HG03378 (cell line): ENCODE data around the gene LRRC56.
A peak's percentile ranks its signal among the peaks of the same experiment; 100 is the strongest.
"Not testable (repeated sequence)": the region's sequence is repeated elsewhere in the genome, so short reads cannot be mapped to it uniquely, and the experiment has no call there.

Experiments used
- ATAC-seq: cut with Tn5 transposase; IDR thresholded peaks from one replicate; pipeline ENCODE4 v1.9.1; 2021; ENCODE audit warnings: mild to moderate bottlenecking, moderate library complexity; ENCODE audit not compliant: unreplicated experiment

Gene LRRC56

DNA sequence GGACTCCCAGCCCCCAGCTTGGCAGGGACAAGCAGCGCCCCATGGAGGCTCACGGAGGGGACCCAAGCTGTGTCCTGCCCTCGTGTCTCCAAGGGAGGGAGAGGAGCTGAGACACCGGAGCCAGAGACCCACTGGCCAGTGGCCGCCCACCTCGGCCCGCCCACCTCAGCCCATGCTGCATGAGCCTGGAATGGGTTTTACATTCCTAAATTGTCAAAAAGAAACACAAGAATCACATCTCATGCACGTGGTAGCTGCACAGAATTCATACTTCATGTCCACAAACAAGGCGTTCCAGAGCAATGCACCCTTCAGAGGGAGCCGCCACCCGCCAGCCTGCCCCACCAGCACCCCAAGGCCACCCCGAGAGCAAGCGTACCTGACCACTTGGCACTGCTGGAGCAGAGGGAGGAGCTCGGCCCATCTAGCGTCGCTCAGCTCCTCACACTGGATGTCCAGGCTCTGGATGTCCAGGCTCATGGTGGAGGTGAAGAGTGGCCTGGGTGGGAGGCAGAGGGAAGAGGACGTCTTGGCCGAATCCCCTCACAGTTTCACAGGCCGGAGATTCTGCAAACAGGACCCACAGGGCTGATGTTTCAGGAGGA, 35.5 kb upstream of the LRRC56 start:
- no peak for ATAC-seq

DNA sequence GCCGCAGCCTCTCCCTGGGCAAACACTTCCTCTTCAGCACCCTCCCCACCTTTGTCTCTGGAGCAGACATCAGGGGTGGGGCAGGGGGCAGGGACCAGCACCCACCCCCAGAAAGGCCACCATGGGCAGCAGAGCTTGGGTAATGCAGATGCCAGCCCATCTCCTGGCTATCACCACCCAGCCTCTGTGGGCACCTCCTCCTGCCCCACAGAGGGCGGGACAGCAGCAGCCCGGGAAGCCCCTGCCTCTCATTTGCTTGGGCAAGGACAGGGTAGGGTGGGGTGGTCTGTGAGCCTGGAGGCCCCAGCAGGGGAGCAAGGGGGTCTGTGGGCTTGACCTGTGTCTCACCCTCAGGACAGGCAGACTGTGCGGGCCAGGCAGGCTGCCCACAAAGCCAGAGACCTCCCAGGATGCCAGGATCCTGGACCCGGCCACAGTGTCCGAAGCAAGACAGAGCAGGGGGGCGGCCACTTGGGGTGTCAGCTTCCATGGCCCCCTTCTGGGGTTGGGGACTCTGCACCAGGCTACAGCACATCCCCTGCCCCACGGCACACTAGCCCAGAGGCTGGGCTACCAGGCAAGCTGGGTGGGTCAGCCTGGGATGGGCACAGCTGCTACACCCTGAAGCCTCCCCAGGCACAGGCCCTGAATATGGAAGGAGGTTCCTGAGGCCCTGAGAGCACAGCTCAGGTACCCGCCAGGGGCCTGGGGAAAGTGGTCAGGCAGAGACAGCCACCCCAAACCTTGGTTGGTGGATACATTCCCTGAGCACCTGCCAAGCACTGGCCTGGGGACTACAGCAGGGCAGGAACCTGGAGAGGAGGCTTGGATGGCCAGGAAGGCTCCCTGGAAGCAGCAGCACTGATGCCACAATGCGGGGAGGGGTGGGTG, 34.8 kb upstream of the LRRC56 start:
- no peak for ATAC-seq

DNA sequence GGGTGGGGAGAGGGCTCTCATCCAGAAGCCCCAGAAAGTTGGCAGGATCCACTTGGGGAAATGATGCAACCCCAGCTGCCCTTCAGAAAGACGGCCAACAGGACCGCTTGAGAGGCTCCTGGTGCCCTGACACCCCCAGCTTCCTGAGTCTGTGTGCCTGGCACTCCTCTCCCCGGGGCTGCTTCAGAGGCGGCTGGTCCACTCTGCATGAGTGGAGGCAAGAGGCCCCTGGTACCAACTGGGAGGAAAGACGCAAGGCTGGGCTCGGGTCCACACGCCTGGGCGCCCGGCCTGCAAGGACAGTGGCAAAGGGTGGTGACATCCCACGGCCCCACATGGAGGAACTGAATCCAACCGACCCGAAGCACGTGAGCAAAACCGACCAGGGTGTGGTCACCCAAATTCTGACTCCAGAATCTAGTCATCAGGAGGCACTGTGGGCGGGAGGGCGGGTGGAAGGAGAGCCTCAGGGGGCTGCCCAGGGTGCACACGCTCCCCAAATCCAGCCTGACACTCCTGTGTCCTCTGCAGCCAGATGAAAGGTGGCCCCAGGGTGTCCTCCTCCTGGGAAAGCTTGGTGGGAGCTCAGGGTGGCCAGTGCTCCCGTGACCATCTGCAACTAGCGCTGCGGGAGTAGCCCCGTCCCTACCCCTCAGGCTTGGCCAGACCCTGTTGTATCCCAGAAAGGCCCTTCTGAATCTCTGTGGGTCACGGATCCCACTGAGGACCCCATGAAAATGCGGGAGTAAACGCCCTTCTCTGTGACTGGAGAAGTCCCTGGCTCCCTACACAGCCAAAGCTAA, 33.9 kb upstream of the LRRC56 start:
- ATAC-seq, result no peak

DNA sequence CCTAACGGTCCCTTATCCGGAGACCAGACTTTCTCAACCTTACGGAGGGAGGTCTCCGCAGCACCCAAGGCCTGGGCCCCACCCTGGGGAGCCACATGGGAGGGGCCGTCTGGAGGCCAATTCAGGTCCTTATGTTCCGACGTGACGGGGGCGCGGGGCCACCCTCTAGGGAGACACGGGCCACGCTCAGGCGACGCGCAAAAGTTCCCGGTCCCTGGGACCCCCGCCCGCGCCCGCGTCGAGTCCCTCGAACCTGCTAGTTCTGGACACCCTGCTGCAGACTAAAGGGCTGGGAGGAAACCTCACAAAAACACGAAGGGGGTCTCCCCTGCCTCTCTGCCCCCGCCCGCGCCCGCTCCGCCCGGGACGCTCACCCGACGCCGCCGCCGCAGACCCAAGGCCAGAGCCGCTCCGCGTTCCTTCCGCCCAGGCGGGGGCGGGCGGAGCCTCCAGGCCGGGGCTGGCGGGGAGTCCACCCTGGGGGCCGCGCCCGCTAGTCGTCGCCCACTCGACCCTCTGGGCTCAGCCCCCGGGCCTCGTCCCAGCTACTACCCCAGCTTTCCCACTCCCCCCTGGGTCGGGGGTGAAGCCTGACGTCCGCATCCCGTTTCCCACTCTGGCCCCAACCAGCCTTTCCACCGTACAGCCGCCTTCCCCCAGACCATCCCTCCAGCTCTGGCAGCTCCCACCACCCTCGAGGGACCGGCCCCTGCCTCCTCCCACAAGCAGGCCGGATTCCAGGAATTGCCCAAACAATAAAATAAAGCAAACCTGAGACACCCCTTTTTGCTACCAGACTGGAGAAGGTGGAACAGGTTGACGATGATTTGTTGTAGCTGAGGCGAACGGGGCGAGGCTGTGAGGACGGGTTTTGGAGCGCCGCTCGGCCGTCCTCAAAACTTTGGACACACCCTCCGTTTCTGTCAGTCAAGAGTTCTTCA, 33.0 kb upstream of the LRRC56 start:
- ATAC-seq, result no peak

DNA sequence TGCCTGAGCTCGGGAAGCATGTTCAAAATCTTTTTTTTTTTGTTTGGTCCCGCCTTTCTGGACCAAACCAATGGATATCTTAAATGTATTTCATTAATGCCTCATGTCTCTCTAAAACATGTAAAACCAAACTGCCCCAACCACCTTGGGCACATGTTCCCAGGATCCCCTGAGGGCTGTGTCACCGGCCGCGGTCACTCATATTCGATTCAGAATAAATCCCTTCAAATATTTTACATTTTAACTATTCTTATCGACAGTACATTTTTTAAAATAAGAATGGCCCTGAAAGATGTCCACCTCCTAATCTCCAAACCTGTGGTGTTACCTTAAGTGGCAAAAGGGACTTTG, 32.4 kb upstream of the LRRC56 start:
- no peak for ATAC-seq

DNA sequence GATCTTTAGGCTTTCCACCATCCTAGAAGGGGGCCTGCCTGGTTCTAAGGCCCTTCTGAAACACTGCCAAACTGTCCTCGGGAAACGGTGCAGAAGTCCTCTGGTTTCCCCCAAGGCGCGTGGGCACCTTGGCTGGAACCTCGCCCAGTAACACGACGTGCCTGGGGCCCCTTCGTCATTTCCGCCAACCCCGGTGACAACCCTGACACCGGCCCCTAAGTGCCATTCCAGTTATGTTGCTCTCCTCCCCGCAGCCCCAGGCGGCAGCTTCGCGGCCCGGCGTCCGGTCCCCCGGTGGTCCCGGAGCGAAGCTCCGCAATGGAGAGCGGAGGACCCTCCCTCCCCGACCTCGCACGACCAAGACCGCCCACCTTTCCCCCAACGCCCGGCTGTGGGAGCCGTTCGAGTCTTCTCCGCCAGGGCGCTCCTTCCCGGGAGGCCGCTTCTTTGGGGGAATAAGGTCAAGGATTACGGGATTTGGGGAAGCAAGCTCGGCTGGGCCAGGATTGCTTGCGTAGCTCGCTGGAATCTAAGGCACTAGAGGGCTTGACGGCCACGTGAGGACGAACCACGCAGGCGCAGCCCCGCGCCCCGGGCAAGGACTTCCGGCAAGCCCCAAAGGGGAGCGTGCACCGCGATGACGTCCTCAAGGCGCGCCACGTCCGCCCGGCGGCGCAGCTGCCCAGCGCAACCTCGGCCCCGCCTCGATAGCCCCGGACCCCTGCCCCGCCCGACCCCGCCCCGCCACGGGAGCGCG, 30.9 kb upstream of the LRRC56 start:
- ATAC-seq, result peak; percentile 62

DNA sequence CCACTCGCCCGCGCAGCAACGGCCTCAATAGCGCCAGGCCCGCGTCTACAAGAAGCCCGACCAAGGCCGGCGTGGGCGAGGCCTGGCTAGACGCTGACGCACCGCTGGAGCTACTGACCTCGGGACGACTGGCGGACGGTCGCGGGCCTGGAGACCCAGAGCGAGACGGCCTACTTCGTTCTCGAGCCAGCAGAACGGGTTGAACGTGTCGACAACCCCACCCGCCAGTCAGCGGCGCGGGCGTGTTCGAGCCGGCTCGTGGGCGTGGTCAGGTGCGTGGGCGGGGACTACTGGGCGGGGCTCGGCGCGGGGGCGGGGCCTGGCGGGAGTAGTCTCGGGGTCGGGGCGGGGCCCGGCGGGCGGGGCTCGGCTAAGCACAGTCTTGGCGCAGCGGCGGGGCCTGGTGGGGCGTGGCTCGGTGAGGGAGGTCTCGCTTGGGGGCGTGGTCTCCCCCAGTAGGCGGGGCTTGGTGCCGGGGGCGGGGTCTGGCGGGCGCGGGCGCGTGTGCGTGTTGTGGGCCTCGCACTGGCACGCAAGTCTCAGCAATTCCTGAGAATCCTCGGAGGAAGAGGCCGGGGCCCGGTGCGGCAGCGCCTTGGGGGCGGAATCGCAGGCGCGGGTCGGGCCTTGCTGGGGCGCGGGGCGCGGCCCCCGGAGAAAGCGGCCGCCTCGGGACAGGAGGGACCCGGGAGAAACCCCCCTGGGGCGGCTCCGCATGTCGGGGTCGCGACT, 30.2 kb upstream of the LRRC56 start, which contains the start of gene RNH1:
Gene RNH1, minus strand, starts transcription at position 248 of the 732 bp plus-strand sequence. CDS start 5,080 bp downstream, outside the sequence.
- ATAC-seq, result peak; percentile 11

DNA sequence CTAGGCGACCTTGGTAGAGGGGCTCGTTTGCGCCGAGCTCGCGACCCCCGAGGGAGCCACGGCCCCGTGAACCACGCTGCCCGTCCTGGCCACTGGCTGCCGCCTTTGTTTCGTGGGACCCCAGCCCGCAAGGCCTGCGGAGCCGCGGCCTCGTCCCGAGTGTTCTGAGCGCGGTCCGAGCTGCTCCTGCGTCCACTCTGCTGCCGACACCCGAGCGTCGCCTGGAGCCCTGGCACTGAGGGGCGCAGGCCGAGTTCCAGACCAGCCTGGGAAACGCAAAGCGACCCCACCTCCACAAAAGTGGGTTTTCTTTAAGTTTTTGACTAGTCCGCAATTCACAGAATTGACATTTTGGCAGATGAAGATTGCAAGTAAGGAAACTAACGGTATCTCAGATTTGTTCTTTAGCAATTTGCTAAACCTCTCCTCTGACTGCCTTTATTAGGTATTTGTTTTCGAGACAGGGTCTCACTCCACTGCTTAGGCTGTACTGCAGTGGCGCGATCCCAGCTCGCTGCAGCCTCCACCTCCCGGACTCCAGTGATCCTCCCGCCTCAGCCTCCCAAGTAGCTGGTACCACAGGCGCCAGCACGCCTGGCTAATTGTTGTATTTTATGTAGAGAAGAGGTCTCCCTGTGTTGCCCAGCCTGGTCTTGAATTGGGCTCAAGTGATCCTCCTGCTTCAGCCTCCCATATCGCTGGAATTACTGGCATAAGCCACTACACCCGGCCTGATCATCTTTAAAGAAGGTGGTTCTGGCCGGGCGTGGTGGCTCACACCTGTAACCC, 29.4 kb upstream of the LRRC56 start:
- ATAC-seq, result no peak

DNA sequence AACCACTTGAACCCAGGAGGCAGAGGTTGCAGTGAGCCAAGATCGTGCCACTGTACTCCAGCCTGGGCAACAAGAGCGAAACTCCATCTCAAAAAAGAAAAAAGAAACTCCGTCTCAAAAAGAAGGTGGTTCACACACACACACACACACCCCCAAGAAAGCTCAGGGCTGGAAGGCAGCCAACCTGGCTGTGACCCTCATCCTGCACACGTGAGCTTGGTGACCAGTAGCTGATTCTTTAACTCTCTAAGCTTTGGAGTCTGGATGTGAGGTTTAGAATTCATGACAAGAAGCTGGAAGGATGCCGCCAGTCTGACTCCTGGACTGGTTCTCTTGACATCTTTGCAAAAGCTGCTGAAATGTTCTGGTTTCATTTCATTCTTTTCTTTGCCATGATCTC, 28.4 kb upstream of the LRRC56 start:
- no peak for ATAC-seq

DNA sequence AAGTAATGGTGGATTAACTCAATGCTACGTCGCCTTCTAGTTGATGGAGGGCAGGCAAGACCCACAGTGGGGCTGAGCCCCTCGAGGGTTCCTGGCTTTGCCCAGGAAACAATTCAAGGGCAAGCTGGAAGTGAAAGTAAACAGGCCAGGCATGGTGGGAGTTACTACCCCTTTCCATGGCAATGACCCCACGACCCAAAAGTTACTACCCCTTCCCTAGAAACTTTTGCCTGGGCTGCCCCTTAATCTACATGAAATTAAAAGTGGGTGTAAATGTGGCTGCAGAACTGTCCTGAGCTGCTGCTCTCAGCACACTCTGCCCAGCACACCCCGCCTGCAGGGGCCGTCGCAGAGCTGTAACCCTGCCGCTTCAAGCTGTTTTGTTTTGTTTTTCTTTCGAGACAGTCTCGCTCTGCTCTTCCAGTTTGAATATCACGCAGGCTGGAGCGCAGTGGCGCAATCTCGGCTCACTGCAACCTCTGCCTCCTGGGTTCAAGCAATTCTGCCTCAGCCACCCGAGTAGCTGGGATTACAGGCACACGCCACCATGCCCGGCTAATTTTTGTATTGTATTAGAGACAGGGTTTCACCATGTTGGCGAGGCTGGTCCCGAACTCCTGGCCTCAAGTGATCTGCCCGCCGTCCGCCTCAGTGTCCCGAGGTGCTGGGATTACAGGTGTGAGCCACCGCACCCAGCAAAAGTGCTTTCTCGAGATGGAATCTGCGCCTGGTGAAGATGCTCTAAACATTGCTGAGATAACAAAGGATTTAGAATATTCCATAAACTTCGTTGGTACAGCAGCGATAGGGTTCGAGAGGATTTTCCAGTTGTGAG, 24.3 kb upstream of the LRRC56 start:
- no peak for ATAC-seq

DNA sequence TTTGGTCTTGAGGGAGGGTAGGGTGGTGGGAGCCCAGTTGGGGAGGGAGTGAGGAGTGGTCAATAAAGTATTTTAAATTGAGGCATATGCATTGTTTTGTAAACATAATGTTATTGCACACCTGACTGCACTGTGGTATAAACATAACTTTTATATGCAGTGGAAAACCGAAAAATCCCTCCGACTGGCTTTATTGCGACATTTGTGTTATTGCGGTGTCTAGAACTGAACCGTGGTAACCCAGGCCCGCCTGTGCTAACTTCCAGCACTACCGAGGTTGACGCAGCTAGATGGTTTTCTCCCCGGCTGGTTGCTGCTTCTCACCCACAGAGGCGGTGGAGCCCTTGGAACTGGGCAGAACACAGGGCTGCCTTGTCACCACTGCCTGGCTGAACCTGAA, 22.7 kb upstream of the LRRC56 start:
- no peak for ATAC-seq

DNA sequence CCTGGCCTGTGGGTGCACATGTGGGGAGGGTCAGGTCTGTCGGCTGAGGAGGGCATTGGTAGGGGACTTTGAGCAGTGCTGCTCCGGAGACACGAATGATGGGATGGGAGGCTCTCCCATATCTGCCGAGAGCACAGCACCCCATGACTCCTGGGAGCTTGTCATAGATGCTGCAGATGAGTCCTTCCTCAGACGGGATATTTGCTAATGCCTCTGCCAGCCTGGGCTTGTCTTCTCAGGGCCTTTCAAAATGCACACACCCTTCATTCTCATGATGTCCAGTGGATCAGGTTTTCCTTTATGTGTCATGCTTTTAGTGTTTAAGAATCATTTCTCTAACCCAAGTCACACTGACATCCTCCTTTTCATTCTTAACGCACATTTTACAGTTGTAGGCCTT, 22.2 kb upstream of the LRRC56 start:
- no peak for ATAC-seq

DNA sequence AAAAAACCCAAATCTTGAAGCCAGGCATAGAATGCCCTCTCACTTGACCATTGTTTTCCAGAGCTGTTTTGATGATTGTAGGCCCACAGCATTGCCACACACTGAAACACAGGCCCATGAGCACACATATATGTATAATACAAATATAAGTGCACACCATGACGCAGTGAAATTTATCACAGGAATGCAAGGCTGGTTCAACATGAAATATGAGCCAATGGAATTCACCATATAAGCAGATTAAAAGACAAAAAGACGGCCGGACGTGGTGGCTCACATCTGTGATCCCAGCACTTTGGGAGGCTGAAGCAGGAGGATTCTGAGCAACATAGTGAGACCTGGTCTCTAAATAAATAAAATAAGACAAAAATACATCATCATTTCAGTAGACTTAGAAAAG, 20.9 kb upstream of the LRRC56 start:
- ATAC-seq, result no peak

DNA sequence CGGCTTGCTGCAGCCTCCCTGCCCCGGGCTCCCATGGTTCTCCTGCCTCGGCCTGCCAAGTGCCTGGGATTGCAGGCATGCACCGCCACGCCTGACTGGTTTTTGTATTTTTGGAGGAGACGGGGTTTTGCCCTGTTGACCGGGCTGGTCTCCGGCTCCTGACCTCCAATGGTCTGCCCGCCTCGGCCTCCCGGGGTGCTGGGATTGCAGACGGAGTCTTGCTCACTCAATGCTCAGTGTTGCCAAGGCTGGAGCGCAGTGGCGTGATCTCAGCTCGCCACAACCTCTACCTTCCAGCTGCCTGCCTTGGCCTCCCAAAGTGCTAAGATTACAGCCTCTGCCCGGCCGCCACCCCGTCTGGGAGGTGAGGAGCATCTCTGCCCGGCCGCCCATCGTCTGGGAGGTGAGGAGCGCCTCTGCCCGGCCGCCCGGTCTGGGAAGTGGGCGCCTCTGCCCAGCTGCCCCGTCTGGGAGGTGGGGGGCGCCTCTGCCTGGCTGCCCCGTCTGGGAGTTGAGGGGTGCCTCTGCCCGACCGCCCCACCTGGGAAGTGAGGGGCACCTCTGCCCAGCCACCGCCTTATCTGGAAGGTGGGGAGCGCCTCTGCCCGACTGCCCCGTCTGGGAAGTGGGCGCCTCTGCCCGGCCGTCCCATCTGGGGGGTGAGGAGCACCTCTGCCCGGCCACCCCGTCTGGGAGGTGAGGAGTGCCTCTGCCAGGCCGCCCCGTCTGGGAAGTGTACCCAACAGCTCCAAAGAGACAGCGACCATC, 20.2 kb upstream of the LRRC56 start:
- not testable (repeated sequence) for ATAC-seq

DNA sequence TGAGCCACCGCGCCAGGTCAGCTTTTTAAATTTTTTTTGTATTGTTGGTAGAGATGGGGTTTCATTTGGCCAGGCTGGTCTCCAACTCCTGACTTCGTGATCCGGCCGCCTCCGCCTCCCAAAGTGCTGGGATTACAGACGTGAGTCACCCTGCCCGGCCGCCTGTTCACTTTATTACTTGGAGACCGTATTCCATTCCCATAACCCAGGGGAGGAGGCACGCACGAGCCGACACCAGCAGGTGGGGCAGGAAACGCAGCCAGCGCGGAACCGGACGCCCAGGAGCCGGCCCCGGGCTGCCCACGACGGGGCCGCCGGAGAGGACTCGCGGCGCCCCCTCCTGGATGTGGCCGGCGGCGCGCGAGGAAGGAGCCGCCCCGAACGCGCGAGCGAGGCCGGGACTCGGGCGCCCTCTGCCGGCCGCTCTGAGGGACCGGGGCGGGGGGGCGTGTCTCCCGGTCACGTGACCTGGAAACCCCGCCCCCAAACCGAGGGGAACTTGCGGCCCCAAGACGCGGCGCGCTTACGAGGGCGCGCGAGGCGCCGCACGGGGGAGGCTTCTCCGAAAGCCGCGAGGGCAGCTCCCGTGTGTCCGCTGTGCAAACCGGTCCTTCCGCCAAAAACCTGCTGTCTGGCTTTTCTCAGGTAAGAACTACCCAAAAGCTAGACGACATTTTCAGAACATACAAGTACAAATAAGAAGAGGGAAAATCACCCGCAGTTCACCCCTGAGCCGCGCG, 18.7 kb upstream of the LRRC56 start:
- ATAC-seq, result no peak
